ENCODE measurements around the gene EDIL3.

DNA sequence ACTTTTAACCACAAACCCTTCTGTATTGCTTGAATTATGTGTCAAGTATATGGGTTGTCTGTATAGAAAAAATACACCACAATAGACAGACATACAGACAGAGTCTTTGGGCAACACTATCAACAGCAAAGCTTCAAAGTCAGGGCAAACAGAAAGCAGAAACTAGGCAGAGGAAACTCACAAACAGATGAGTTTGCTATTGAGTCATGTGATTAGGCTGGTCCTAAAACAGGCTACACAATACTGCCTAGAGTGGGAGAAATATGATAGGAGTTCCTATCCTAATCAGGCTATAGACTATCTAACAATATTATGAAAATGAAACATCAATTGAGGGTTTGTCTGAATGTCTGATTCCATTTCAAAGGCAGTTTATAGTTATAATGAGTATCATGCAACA, 156.4 kb downstream of the EDIL3 start:
- TF ChIP-seq EZH2 (IDR thresholded peaks at IDR 0.05; ENCODE audit: borderline replicate concordance, low read length): no peak
- TF ChIP-seq, protein P1, sequence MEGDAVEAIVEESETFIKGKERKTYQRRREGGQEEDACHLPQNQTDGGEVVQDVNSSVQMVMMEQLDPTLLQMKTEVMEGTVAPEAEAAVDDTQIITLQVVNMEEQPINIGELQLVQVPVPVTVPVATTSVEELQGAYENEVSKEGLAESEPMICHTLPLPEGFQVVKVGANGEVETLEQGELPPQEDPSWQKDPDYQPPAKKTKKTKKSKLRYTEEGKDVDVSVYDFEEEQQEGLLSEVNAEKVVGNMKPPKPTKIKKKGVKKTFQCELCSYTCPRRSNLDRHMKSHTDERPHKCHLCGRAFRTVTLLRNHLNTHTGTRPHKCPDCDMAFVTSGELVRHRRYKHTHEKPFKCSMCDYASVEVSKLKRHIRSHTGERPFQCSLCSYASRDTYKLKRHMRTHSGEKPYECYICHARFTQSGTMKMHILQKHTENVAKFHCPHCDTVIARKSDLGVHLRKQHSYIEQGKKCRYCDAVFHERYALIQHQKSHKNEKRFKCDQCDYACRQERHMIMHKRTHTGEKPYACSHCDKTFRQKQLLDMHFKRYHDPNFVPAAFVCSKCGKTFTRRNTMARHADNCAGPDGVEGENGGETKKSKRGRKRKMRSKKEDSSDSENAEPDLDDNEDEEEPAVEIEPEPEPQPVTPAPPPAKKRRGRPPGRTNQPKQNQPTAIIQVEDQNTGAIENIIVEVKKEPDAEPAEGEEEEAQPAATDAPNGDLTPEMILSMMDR (conservative IDR thresholded peaks at IDR 0.05 in 1 of 2, IDR thresholded peaks at IDR 0.05 in 1 of 2; ENCODE audit: extremely low read depth in 1 of 2, insufficient read depth in 1 of 2, low read depth in 1 of 2, low read length in 2 of 2): no peak
